Neural cell (in vitro differentiated cells): Measurements from ENCODE around the gene GMCL1. TPM values are rescaled to one million over a fixed set of nuclear protein-coding genes. Genes with fewer than 3 reads are reported as not detected.
"Not testable (repeated sequence)": the region's sequence is repeated elsewhere in the genome, so short reads cannot be mapped to it uniquely, and the experiment has no call there.

ENCODE experiments used
- H2AFZ ChIP-seq: fragments of 200-600, 300-800 bp; sonication (generic), shearing (Covaris generic); 2 replicates; pipeline ENCODE4 v1.6.0; 2014; ENCODE audit warnings: low read depth, mild to moderate bottlenecking, antibody characterized with exemption, low read length, moderate library complexity
- H3F3A ChIP-seq: fragments of 200-600 bp; shearing (Covaris generic); 2 replicates; pipeline ENCODE4 v1.6.1; 2016; ENCODE audit warnings: mild to moderate bottlenecking, moderate library complexity, mixed read lengths, antibody characterized with exemption, low read length; ENCODE audit not compliant: insufficient read depth, poor library complexity, severe bottlenecking
- H3K27ac ChIP-seq: fragments of 200-600, 300-800 bp; sonication (generic), shearing (Covaris generic); 2 replicates; pipeline ENCODE4 v1.5.1; 2014; ENCODE audit warnings: mild to moderate bottlenecking, low read length, moderate library complexity
- H3K27me3 ChIP-seq: fragments of 300-800, 200-600 bp; sonication (generic), shearing (Covaris generic); 2 replicates; pipeline ENCODE4 v1.6.0; 2014; ENCODE audit warnings: mild to moderate bottlenecking, low read depth, low read length, moderate library complexity; ENCODE audit not compliant: insufficient read depth
- H3K36me3 ChIP-seq: fragments of 300-800, 200-600 bp; sonication (generic), shearing (Covaris generic); 2 replicates; pipeline ENCODE4 v1.5.1; 2014; ENCODE audit warnings: mild to moderate bottlenecking, antibody characterized with exemption, low read length, moderate library complexity; ENCODE audit not compliant: insufficient read depth
- H3K4me2 ChIP-seq: fragments of 300-800, 200-600 bp; sonication (generic), shearing (Covaris generic); 2 replicates; pipeline ENCODE4 v1.6.0; 2014; ENCODE audit warnings: mild to moderate bottlenecking, low read length
- H3K4me3 ChIP-seq: fragments of 300-800, 200-600 bp; sonication (generic), shearing (Covaris generic); 2 replicates; pipeline ENCODE4 v1.5.1; 2014; ENCODE audit warnings: mild to moderate bottlenecking, low read length, moderate library complexity
- H3K79me2 ChIP-seq: fragments of 200-600 bp; shearing (Covaris generic); replicated peaks from 2 replicates; pipeline ENCODE4 v1.6.0; 2014; ENCODE audit warnings: mild to moderate bottlenecking, low read length, moderate library complexity; ENCODE audit not compliant: insufficient read depth
- H3K9ac ChIP-seq: fragments of 300-800, 200-600 bp; sonication (generic), shearing (Covaris generic); 2 replicates; pipeline ENCODE4 v1.6.1; 2016; ENCODE audit warnings: mild to moderate bottlenecking, low read length, mixed read lengths
- H3K9me2 ChIP-seq: fragments of 200-600 bp; shearing (Covaris generic); 2 replicates; pipeline ENCODE4 v1.6.1; 2016; ENCODE audit warnings: mild to moderate bottlenecking, low read length, mixed read lengths; ENCODE audit not compliant: insufficient read depth
- H3K9me3 ChIP-seq: fragments of 200-600, 300-800 bp; sonication (generic), shearing (Covaris generic); 2 replicates; pipeline ENCODE4 v1.6.1; 2016; ENCODE audit warnings: mild to moderate bottlenecking, mixed run types, low read length, moderate library complexity, mixed read lengths
- H4K20me1 ChIP-seq: fragments of 200-600 bp; shearing (Covaris generic); 2 replicates; pipeline ENCODE4 v1.6.1; 2016; ENCODE audit warnings: mild to moderate bottlenecking, mixed run types; ENCODE audit not compliant: insufficient read depth
- CTCF ChIP-seq: fragments of 450-650 bp; IDR thresholded peaks from 2 replicates; pipeline ENCODE4 v1.5.1; 2014; ENCODE audit warnings: antibody characterized with exemption, mild to moderate bottlenecking, moderate library complexity; ENCODE audit not compliant: poor library complexity, severe bottlenecking
- EP300 ChIP-seq: fragments of 450-650 bp; conservative IDR thresholded peaks from 2 replicates; pipeline ENCODE4 v1.6.1; 2014; ENCODE audit warnings: antibody characterized with exemption, mild to moderate bottlenecking, moderate library complexity; ENCODE audit not compliant: poor library complexity, severe bottlenecking
- EZH2 ChIP-seq: fragments of 200-600, 300-800 bp; shearing (Covaris generic), sonication (generic); IDR thresholded peaks from 2 replicates; pipeline ENCODE4 v1.6.1; 2014; ENCODE audit warnings: antibody characterized with exemption, low read length, borderline replicate concordance, mild to moderate bottlenecking; ENCODE audit not compliant: insufficient read depth, poor library complexity, severe bottlenecking
- MXI1 ChIP-seq: fragments of 450-650 bp; conservative IDR thresholded peaks from 2 replicates; pipeline ENCODE4 v1.6.1; 2014; ENCODE audit warnings: antibody characterized with exemption, mild to moderate bottlenecking; ENCODE audit not compliant: poor library complexity, severe bottlenecking
- POLR2AphosphoS5 ChIP-seq: IDR thresholded peaks from 2 replicates; pipeline ENCODE4 v1.6.1; 2012
- RAD21 ChIP-seq: fragments of 450-650 bp; conservative IDR thresholded peaks from 2 replicates; pipeline ENCODE4 v1.6.1; 2014; ENCODE audit warnings: antibody characterized with exemption, mild to moderate bottlenecking, moderate library complexity
- REST ChIP-seq: IDR thresholded peaks from 2 replicates; pipeline ENCODE4 v1.6.1; 2012; ENCODE audit warnings: borderline replicate concordance
- SMC3 ChIP-seq: fragments of 450-650 bp; conservative IDR thresholded peaks from 2 replicates; pipeline ENCODE4 v1.6.1; 2014; ENCODE audit warnings: antibody characterized with exemption, mild to moderate bottlenecking, moderate library complexity; ENCODE audit not compliant: poor library complexity
- TAF1 ChIP-seq: IDR thresholded peaks from 2 replicates; pipeline ENCODE4 v1.6.1; 2012; ENCODE audit warnings: low read depth
- polyA plus RNA-seq: library from polyadenylated mRNA; depleted of rRNA; stranded (reverse); fragments of >200 nt; gene quantifications from 2 replicates; pipeline ENCODE4 v1.2.3, GENCODE V29; 2014

Gene GMCL1
- polyA plus RNA-seq, 1 donor from 2014 or later = 18.8 TPM

DNA sequence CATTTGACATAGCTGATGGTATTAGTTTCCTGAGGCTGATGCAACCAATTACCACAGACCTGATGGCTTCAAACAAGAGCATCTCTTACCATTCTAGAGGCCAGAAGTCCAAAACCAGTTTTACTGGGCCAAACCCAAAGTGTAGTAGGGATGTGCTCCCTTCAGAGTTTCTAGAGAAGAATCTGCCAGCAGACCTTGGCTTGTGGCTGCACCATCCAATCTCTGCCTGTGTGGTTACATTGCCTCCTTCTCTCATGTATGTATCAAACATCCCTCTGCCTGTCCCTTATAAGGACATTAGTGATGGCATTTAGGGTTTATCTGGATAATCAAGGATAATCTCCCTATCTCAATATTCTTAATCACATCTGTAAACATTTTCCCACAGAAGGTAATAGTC is 59.8 kb downstream of the GMCL1 start:
- no peaks in the 10 kb centered on the region for H3F3A ChIP-seq
- peaks cover 10% of the 10 kb centered on the region for H3K79me2 ChIP-seq
- H3K4me3 ChIP-seq = no peak overlapping the region
- H2AFZ ChIP-seq = no peak overlapping the region
- no peak overlapping the region for H3K4me2 ChIP-seq
- H3K9me3 ChIP-seq = no peaks in the 10 kb centered on the region
- TF ChIP-seq RAD21 = no peak
- TF ChIP-seq TAF1 = no peak
- no peak for TF ChIP-seq POLR2AphosphoS5
- no peak for TF ChIP-seq MXI1
- no peak for TF ChIP-seq CTCF
- no peak for TF ChIP-seq SMC3
- no peak for TF ChIP-seq REST
- no peak for TF ChIP-seq EZH2
- no peak for TF ChIP-seq EP300
- no peak overlapping the region for H3K9ac ChIP-seq
- H3K9me2 ChIP-seq = no peaks in the 10 kb centered on the region
- no peaks in the 10 kb centered on the region for H4K20me1 ChIP-seq
- no peaks in the 10 kb centered on the region for H3K36me3 ChIP-seq
- no peak overlapping the region for H3K27ac ChIP-seq
- H3K27me3 ChIP-seq = no peaks in the 10 kb centered on the region

DNA sequence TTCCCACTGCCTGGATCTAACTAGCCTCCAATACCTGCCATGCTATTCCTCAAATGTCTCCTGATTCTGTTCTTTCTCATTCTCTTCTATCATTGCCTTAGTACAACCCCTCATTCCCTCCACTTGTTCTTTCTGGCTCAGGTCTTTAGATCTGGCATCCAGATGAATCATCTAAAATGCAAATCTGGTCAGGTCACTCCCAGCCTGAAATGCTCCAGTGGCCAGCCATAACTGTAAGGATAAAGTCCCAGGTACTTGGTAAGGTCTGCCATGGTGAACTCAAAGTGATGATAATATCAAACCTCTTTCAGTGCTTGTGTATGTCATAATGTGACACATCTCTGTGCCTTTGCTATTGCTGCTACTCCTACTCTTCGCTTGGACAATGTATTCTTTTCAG is 61.4 kb downstream of the GMCL1 start:
- Histone ChIP-seq H3F3A (no peaks in the 10 kb centered on the region), H3K79me2 (peaks cover 21% of the 10 kb centered on the region), H3K4me3 (no peak overlapping the region), H2AFZ (no peak overlapping the region), H4K20me1 (no peaks in the 10 kb centered on the region), H3K9me3 (no peaks in the 10 kb centered on the region), H3K27ac (no peak overlapping the region), H3K9ac (no peak overlapping the region), H3K36me3 (no peaks in the 10 kb centered on the region), H3K27me3 (no peaks in the 10 kb centered on the region), H3K4me2 (no peak overlapping the region), H3K9me2 (no peaks in the 10 kb centered on the region)
- TF ChIP-seq MXI1 (no peak), REST (no peak), POLR2AphosphoS5 (no peak), CTCF (no peak), EP300 (no peak), TAF1 (no peak)

GRCh38 chr2:69892838-69893424 is 63.5 kb downstream of the GMCL1 start:
- H3K27me3 ChIP-seq, H3K27ac ChIP-seq, H3K9me2 ChIP-seq, H3K9ac ChIP-seq, H3F3A ChIP-seq, H3K36me3 ChIP-seq, H3K4me2 ChIP-seq, H3K9me3 ChIP-seq, H4K20me1 ChIP-seq: not testable (repeated sequence)
- Histone ChIP-seq H2AFZ (peak overlapping the region; percentile 70), H3K79me2 (peaks cover 21% of the 10 kb centered on the region), H3K4me3 (peak overlapping the region; percentile 75)
